Hematopoietic multipotent progenitor cell treated with erythropoietin and hydrocortisone succinate and interleukin-3 and kit ligand, for 6 days (in vitro differentiated cells): ENCODE results near the gene ADAMTS4.
"Not testable (repeated sequence)": the region's sequence is repeated elsewhere in the genome, so short reads cannot be mapped to it uniquely, and the experiment has no call there.

Source experiments
- DNase-seq: peaks from one replicate; pipeline ENCODE4 v3.0.0-alpha.2; 2015

The ADAMTS4 gene

GRCh38 chr1:161198897-161199431 lies at the start of gene ADAMTS4:
Gene ADAMTS4 (minus strand): TSS chr1:161199054. CDS start chr1:161198627, 427 bp downstream.
- DNase-seq, result no peak

- DNase-seq, result no peak
These were observed 46.0 kb upstream of the ADAMTS4 start for GRCh38 chr1:161244888-161245287.

DNA sequence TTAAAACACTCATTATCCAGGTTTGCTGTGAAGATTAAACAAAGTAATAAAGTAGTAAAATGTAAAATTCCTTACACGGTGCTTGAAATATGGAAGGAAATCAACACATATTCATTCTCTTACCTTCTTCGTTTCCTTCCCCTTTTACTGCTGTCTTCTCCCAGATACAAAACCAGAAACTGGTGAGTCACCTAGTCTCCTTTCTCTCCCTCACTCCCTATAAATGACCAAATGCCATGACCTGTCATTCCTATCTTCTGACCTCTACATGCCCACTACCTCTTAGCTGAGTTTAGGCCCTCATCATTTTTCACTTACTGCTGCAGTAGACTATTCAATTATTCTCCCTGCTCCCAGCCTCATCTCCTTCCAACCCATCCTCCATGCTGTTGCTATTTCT lies 43.5 kb upstream of the ADAMTS4 start:
- no peak for DNase-seq

- no peak for DNase-seq
These were observed 42.8 kb upstream of the ADAMTS4 start for GRCh38 chr1:161241682-161242081.

GRCh38 chr1:161238039-161238473 lies 39.2 kb upstream of the ADAMTS4 start, which contains the start of gene NR1I3:
Gene NR1I3 (minus strand): TSS chr1:161238203. CDS start chr1:161236565, 1,638 bp downstream.
- DNase-seq, result no peak

DNA sequence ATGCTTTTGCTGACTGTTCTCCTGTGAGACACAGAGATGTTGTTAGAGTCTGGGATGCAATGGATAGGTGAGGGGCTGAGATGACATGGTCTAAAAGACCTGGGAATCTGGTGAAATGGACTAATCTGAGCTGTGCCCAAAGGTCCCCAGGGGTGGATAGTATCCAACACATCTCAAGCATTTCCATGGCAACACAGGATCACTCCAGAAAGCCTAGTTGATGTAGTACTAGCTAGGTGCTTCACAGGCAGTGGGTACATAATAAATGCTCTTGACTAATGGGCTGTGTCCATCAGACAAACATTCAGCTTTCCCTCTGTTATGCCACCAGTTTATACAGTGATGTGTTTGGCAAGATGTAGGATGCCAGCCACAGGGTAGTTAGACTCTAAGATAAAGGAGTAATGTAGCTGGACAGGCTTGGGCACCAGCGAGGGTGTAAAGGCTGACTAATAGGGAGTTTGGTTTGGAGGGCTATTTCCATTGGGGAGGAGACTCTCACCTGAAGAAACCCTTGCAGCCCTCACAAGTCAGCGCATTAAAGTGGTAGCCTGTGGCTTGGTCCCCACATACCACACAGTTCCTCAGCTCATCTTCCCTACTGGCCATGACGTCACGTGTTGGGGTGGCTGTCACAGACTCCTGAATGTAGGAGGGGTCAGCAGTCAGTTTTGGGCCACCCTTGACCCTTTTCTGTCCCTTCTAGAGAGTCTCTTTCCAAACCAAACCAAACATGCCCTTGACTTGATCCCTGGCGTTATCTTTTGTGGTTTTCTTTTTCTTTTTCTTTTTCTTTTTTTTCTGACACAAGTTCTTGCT lies 37.3 kb upstream of the ADAMTS4 start:
- no peak for DNase-seq

GRCh38 chr1:161233102-161233501 lies 34.2 kb upstream of the ADAMTS4 start:
- DNase-seq, result no peak

DNA sequence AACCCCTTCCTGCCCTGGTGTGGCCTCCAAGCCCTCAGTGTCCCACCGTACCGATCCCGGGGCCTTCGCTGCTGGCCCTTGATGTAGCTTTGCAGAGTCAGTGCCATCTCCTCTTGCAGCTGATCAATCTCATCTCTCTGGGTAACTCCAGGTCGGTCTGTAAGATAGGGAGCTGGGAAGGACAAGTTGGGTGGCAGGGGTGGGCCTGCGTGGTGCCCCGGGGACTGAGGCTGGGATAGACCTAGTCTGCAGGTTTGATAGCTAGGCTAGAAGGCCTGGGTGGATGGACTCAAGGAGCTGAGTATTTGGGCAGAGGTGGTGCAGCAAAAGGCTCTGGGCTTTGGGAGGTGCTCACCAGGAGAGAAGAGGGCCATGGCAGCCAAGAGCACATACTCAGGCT lies 31.9 kb upstream of the ADAMTS4 start:
- DNase-seq, result no peak

- DNase-seq, result peak; percentile 64
These were observed 31.0 kb upstream of the ADAMTS4 start for GRCh38 chr1:161229896-161230295.

GRCh38 chr1:161228032-161228431 lies 29.2 kb upstream of the ADAMTS4 start:
- no peak for DNase-seq

DNA sequence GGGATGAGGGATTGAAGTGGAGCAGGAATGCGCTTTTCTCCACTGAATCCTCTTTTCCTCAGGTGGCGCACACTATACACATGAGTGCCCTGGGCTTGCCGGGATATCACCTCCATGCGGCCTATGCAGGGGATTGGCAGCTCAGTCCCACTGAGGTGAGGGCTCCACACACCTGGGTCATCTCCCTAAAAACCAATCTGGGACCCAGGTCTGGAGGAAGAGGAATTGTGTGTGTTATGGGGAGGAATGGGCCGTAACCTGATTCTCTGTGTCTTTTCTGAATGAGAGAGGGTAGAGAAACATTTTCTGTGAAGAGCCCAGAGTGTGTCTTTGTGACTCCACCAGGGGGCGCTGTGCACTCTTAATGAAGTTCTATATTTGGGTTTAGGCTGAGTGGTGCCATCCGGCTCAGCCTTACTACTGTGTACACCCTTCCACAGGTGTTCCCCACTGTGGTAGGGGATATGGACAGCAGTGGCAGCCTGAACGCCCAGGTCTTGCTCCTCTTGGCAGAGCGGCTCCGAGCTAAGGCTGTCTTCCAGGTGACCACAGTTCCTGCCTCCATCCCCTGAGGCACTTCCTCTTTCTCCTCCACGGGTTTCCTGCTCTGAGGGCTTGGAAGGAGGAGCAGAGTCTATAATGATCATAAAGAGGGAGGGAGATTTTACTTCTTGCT lies 28.5 kb upstream of the ADAMTS4 start:
- peak; percentile 96 for DNase-seq

DNA sequence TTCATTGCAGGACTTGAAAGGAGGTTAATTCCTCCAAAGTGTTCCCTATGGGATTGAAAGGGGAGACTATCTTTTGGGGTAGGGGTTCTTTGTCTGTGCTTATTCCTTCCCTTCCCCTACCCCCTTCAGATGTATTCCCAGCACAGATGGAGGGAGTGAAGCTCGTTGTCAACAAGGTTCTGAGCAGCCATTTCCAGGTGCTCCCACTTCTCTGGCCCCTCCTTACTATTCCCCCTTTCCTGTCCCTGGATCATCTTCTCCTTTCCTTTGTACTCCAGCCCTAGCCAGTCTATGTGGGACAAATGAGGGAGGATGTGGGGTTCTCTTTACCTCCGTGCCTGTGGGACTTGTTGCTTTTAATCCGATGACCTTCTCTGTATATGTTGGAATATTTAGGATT lies 27.9 kb upstream of the ADAMTS4 start:
- no peak for DNase-seq

GRCh38 chr1:161226320-161226711 lies 27.5 kb upstream of the ADAMTS4 start:
- peak; percentile 31 for DNase-seq

GRCh38 chr1:161225534-161226319 lies 26.9 kb upstream of the ADAMTS4 start, which contains the start of gene TOMM40L:
Gene TOMM40L (plus strand): TSS chr1:161226060. CDS start chr1:161226490, 430 bp downstream.
- DNase-seq, result peak; percentile 100

DNA sequence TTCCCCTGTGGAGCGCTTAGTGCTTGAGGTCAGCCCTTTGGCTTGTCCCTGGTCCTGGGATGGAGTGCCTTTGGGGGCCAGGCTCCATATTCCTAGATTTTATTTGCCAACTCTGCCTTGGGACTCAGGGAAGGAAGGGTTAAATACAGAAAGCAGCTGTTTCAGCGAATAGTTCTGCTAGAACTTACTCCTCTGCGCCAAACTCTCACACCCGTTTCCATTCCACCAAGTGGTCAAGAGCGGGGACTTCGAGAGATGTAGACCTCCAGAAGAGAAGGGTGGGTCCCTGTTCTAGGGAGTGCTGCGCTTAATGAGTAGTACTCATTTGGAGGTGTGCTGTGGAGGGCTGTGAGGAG lies 26.3 kb upstream of the ADAMTS4 start:
- DNase-seq, result no peak

GRCh38 chr1:161224695-161225087 lies 25.8 kb upstream of the ADAMTS4 start:
- not testable (repeated sequence) for DNase-seq

DNA sequence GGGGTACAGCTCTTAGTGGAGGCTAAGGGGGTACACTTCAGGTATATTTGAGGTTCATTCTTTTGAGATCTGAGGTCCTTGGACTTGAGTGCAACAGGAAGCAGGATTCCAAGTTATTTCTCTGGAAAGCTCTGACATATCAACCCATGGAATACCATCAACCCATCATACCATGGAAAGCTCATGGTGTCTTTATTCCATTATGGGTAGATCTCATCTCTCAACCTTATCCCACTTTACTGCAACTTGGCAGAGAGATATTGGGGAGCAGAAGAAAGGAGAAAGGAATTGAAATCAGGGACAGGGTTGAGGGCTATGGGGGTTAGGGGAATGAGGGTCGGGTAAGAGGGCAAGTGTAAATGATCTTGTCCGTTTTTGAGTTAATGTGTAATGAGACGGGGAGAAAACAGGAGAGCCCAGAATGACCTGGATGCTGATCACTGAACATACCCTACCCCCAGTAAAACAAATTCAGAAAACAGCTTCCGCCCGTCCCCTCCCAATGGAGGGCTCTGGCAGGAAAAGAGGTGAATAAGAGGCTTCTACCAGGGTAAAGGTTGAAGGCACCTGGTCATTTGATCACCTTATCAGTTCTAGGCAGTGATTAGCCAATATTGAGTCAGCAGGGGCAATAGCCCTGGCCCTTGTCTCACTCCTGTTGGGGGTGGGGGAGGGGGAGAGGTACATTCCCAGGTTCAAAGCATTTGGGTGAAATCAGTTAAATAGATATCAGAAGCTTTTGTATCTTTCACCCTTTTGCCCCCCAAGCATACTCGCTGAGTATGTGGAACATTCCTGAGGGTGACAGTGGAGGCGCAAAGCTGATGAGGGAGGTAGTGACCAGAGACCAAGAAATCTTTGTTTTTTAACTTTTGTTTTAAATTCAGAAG lies 25.2 kb upstream of the ADAMTS4 start:
- no peak for DNase-seq

GRCh38 chr1:161222175-161223019 lies 23.5 kb upstream of the ADAMTS4 start:
- DNase-seq, result no peak

DNA sequence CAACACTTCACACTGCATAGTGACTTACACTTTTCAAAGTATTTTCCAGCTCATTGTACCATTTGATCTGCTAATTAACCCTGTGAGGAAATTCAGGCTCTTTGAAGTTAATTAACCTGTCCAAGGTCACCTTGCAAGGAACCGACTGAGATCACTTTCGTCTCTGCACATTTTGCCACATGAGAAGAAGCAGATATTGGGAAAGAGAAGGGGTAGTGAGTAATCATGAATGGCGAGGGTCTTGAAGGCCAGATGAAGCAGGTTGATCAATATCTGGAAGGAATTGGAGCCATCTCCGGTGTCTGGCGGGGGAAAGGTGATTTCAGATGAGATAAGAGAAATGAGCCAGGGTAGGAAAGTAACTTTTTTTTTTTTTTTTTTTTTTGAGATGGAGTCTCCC lies 21.1 kb upstream of the ADAMTS4 start:
- DNase-seq, result no peak

DNA sequence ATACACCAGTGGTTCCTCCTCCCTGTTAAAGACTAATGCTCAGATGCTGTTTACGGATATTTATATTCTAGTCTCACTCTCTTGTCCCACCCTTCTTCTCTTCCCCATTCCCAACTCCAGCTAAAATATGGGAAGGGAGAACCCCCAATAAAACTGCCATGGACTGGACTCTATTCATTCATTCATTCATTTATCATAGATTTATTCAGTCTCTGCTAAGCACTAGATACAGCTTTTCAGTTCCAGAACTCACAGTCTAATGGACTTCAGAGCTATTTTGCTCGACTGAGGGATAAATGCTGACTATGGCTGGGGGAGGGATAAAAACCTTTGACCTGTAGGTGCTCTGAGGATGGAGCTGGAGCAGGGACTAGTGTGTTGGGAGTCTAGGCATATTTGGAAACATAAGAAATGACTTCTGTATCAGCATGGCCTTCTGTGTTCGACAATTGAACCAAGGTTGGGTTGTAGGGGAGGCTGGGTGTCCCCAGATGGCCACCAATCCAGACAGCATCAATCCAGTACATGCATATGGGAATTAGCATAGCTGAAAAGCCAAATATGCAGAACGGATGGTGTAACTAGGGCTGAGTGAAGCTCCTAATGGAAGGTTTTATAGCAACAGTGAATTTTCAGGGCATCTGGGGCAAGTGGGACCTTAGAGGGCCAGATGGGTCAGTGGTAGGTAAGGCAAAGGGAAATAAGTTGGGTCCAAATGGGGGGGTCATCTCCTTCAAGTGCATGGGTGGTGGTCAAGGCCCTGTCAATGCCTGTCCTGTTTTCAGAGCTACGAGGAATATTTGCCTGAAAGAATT lies 20.4 kb upstream of the ADAMTS4 start:
- no peak for DNase-seq
